Right renal cortex interstitium (tissue), 3 donors: ENCODE data around the gene TM4SF1. TPM values are rescaled to one million over a fixed set of nuclear protein-coding genes. Genes with fewer than 3 reads are reported as not detected.
A peak's percentile ranks its signal among the peaks of the same experiment; 100 is the strongest.
"Not testable (repeated sequence)": the region's sequence is repeated elsewhere in the genome, so short reads cannot be mapped to it uniquely, and the experiment has no call there.

Experiments used
- DNase-seq, 3 donors: peaks; one replicate each; pipeline ENCODE4 v3.0.0-alpha.2; 2013; ENCODE audit warnings: low read depth in 3 of 3, low spot score in 2 of 3
- polyA plus RNA-seq, 3 donors: library from polyadenylated mRNA; unstranded; fragments of 120-200 nt; gene quantifications; one replicate each; pipeline ENCODE4 v1.2.1, GENCODE V29; 2013; ENCODE audit not compliant: insufficient read length in 3 of 3

TM4SF1 gene
- polyA plus RNA-seq, 3 donors, result 68.7 to 79.2 (median 70.3) TPM

DNA sequence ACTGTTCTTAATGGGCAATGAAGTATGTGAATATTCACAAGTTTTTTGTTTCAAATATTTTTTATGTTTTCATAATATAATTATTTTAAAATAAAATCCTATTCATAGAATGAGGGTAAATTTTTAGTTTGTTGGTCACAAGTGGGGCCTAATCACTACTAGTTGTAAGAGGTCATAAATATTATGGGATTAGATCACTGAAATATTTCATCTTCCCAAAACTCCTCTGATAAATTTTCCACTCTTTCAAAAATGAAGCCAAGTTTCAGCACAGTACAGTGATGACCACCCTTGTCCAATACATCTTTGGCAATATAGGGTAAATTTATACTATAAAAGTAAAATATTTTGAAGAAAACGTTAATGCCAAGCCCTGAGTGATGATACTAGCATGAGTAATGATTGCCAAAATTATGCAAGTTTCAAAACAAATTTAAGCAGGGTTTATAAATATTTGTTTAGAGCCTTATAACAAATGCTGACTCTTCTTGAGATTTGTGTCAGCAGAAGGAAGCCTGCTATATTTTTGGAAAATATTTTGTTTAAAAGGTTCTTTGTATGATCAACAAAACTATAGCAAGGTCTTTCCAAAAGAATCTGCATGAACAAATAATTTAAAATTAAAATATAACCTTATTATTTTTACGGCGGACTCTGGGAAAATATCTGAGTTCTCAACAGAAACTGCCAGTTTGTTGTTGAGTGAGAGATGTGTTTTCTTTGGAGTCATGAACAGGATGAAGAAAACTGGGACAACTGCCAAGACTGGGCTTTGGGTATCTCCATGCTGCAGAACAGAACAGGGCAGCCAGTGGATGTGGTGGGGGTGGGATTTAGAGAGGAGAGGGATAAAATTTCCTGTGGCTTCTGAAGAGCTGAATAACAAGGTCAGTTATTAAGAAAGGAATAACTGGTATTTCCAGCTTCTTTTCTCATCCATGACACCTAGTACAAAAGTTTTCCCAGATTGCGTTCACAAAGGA, 17.9 kb upstream of the TM4SF1 start:
- DNase-seq, result no peak

DNA sequence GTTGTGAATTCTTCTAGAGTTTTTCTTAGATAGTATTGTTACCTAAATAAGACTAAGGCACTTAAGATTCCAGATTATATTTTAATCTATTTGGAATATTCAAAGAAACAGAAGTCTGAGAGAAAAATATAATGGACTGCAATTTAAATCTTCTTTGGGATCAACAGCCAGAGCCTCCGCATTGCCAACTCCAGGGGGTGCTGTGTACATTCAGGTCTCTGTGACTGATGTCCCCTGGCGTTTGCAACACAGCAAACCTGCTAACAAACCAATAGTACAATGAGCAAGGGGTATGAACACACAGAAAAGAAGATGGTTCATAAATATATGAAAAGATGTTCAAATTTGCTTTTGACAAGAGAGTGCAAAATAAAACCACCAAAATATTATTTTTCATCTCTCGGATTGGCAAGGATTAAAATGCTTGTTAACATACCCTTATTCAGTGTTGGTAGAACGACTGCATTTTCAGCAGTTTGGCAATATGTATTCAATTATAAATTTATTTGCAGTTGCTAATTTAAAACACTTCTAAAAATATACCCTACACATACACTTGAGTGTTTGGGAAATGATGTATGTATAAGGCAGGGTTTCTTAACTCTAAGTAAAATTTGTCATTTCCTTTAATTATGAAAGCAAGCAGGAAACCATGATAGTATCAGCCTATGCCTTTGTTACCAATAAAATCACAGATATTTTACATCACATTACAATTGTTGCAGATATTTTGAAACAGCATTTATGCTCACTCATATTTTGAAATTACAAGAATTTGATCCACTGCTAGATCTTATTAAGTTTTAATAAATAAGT, 16.1 kb upstream of the TM4SF1 start:
- DNase-seq, result peak in 1 of 3 donors; percentile 38

DNA sequence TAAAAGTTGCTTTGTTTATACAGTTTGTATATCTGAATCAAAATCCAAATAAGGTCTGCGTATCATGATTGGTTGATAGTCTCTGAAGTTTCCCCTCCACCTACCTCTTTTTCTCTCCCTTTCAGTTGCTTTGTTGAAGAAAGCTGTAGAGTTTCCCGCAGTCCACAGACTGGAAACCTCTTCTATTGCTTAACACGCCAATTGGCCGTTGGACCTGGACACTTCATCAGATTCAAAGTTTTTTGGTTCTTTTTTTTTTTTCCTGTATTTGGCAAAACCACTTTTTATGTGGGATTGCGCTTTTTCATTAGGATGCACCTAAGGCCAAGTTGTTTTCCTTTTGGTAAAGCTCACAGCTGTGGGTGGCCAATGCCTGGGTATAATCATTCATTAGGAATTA, 14.5 kb upstream of the TM4SF1 start:
- no peak for DNase-seq

- no peak for DNase-seq
These were observed 13.3 kb upstream of the TM4SF1 start for GRCh38 chr3:149390772-149391212.

- no peak for DNase-seq
These were observed 12.8 kb upstream of the TM4SF1 start for GRCh38 chr3:149390294-149390693.

DNA sequence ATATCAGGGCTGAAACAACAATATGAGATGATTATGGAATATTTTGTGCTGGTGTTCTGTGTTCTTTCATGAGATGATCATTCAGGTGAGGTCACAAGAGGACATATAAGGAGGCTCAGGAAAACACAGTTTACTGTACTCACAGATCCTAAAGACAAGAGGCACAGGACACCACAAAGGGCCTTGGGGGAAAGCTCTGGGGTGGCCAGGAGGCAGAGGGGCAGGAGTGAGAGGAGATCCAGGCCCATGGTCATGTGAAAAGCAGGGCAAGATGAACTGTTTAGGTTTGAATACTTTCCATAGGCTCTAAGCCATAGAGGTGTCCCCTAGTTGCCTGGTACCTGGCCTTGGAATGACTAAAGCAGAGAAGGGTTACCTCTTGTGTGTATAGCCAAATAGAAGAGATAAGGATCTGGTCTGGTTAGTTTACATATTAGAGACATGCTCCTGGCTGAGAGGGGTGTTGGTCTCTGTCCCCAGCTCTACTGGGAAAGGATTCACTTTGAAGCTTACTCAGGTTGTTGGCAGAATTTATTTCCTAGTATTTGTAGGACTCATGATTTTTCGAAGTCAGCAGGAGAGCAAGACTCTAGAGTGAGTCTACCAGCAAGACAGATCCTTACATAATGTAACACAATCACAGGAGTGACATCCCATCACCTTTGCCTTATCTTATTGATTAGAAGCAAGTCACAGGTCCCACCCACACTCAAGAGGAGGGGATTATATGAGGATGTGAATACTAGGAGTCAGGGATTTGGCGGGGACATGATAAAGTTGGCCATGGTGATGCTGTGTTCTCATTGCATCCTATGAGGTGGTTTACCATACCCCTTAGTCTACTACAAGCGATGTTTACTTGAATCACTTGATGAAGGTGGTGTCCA, 11.3 kb upstream of the TM4SF1 start:
- DNase-seq, result no peak

GRCh38 chr3:149388001-149388440, 10.6 kb upstream of the TM4SF1 start:
- DNase-seq, result no peak

GRCh38 chr3:149386299-149386606, 8.8 kb upstream of the TM4SF1 start:
- no peak for DNase-seq

DNA sequence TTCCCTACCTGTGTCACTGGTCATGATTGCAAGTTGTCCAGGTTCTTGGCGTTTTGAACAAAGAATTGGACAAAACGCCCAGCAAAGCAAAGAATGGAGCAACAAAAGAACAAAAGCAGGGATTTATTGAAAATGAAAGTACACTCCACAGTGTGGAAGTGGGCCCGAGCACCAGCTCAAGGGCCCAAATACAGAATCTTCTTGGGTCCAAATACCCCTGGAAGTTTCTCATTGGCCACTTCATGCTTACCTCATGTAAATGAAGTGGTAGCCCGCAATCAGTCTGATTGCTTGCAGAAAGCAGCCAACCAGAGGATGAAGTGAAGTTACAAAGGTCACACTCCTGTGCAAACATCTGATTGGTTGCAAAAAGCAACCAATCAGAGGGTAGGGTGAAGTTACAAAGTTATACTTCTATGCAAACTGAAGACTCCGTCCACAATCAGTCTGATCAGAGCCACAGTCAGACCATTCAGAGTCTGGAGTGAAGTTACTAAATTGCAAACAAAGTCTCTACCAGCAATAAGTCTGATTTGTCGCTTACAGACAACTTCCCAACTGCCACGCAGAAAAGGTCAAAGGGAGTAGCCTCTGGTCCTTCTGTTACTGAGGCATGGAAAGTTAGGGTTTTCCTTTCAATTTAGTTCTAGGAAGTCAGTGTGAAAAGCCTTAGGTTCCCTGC, 8.3 kb upstream of the TM4SF1 start:
- DNase-seq, result no peak

DNA sequence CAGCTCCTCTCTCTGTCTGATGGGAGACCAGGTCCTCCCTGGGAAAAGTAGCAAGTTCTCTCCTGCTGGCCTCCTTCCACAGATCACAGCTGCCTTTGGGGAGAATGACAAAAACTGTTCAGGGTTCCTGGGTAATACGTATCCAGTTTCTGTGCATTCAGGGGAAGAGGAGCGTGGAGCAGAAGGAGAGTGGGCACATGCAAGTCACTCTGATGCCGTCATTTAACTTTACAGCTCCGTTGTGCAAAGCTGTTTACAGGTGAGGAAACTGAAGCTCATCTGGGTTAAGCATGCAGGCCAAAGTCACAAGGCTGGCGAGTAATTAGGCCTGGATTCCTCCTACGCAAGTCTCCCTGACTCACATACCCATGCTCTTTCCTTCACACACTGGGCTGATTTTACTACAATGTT, 7.5 kb upstream of the TM4SF1 start:
- DNase-seq, result no peak

DNA sequence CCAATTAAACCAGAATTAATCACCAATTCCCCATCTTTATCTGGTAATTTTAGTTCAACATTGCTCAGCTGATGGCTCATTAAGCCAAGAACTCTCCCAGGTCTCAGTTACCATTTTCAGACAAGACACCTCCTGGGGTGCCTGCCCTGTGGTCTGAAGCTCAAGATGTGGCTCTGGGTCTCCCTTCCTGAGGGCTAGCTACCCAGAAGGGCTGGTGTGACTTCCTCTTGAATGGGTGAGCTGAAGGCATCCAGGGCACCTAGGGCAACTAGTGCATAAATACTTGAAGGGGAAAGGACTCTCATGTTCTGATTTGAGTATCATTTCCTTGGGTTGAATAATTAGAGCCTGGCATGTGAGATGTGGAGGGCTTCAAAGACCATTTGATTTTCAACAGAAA, 6.7 kb upstream of the TM4SF1 start:
- DNase-seq, result no peak

DNA sequence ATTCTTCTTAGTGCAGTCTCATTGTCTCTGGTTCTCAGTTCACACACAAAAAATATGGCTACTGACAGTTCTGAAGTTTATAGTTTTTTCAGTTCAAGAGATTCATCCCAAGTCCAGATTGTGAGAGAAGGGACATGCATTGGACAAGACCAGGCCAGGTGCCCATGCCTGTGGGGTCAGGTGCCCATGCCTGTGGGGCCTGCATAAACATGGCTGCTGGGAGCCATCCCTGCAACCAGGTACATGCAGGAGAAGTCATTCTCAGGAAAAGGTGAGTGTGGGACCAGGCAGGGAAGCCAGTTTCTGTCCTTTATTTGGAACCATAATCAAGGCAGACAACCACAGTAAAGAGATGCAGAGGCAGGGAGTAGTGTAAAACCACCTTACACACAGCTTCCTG, 6.3 kb upstream of the TM4SF1 start:
- no peak for DNase-seq

- no peak for DNase-seq
These were observed 5.1 kb upstream of the TM4SF1 start for GRCh38 chr3:149382518-149382917.

DNA sequence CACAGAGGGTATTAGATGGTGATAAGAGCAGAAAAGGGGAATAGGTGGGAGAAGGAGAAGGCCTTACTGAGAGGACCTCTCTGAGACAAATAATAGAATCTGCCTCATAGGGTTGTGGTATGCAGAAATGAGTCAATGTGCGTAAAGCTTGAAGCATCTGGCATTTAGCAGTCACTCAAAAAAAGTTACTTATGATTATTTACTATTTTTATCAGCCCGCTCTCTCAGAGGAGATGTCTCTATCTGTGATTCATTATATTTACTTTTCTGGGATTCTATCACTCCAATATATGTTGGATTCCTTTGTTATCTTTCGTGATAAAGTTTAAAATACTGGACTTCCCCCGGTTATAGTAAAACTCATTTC, 4.6 kb upstream of the TM4SF1 start:
- DNase-seq, result no peak

GRCh38 chr3:149381173-149382100, 4.0 kb upstream of the TM4SF1 start:
- no peak for DNase-seq

- DNase-seq, result not testable (repeated sequence)
These were observed 2.8 kb upstream of the TM4SF1 start for GRCh38 chr3:149380220-149380619.

DNA sequence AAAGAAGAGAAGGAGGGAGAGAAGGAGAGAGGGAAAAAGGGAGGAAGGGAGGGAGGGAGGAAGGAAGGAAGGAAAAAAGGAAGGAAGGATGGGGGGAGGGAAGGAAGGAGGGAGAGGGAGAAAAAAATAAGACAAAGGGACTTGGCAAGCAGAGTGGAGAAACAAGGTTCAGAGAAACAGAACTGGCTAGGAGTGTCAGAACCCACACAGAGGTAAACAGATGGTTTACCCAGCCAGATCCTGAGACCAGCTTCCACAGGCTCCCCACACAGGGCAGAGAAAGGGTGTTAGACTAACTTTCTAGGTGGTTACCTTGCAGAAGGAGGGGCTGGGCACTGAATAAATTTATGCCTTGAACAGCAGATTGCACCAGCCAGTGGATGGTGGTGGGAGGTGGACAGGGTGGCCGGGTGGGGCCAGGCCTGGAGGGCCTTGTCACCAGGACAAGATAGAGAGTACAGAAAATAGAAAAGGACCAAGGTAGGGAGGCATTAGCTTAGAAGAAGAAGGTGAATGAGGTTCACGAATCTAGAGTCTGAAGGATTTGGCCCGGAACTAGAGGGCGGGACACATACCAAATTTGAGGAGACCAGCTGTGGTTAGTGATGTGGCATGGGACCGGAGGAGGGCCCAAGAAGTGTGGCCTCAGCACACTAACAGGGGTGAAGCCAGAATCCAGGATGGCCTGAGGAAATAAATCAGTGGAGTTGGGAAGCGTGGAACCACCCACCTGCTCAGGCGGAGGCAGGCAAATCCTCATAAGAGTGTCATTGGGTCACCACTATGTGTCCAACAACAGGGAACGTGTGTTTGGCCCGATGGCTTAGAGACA, 1.2 kb upstream of the TM4SF1 start:
- DNase-seq, result no peak

DNA sequence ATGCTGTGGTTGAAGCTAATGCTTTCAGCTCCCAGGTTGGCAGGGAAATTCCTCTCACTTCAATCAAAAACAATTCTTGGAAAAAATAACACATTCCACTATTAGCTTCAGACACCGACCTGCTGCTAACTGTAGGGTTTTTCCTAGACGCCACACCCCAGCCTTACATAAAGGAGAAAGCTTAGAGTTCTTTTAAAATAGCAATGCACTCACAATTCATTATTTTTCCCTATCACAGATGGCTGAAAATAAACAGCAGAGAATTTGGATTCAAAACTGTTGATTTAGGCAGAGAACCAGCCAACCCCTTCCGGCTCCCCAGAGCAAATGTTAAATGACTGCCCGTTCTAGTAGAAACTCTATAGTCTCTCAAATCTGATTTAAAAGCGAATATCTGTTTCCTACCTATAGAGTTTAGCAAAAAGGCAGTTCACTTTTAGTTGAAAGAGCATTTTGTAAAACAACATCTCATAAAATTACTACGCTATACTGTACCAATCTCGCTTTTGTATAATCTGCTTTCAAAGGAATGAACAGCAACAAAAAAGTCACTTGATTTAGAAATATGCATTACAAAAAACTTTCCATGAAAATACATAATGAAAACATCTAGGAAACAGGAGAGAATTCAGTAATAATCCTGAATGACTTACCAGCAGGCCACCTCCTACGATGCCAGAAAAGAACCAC, 586 bp downstream of the TM4SF1 start:
- peak in 1 of 3 donors; percentile 33 for DNase-seq
